ENCODE measurements around the gene ZC3H7B. TPM values are rescaled to one million over a fixed set of nuclear protein-coding genes. Genes with fewer than 3 reads are reported as not detected.
"Not testable (repeated sequence)": the region's sequence is repeated elsewhere in the genome, so short reads cannot be mapped to it uniquely, and the experiment has no call there.

ZC3H7B gene
- total RNA-seq, 1 donor from 2014 or later, result 58.2 TPM

GRCh38 chr22:41257696-41258095 is 43.6 kb upstream of the ZC3H7B start:
- Mint-ChIP-seq H3K4me1 (no peaks in the 10 kb centered on the region), H3K27me3 (no peaks in the 10 kb centered on the region), H3K36me3 (ENCODE audit: low read depth) (peaks cover 89% of the 10 kb centered on the region), H3K27ac (no peak overlapping the region), H3K4me3 (no peak overlapping the region), H3K9me3 (no peaks in the 10 kb centered on the region)
- DNase-seq (no peak), ATAC-seq (ENCODE audit: low read depth) (no peak)
- TF ChIP-seq CTCF (IDR thresholded peaks at IDR 0.05), result no peak
- intact Hi-C loops (cut with micrococcal nuclease), result no loop called here
- POLR2A ChIA-PET, result interaction anchor here (0.6 kb wide), 1 partner anchor 333 kb away, joined by 8 read pairs; no protein-coding TSS in a partner anchor
- CTCF ChIA-PET, result no interaction called here

DNA sequence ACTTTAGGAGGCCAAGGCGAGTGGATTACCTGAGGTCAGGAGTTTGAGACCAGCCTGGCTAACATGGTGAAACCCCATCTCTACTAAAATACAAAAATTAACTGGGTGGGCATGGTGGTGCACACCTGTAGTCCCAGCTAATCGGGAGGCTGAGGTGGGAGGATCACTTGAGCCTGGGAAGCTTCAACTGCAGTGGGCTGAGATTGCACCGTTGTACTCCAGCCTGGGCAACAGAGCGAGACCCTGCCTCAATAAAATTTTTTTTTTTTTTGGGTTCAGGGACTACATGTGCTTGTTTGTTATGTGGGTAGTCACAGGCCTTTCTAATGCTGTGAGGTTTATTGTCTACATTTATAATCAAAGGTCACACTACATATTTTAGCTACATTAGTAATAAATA is 41.6 kb upstream of the ZC3H7B start:
- intact Hi-C loops (cut with micrococcal nuclease); H3K27ac Mint-ChIP-seq; CTCF ChIA-PET; H3K4me1 Mint-ChIP-seq; DNase-seq; H3K9me3 Mint-ChIP-seq; H3K4me3 Mint-ChIP-seq; H3K27me3 Mint-ChIP-seq; ATAC-seq (ENCODE audit: low read depth); POLR2A ChIA-PET: not testable (repeated sequence)
- H3K36me3 Mint-ChIP-seq (ENCODE audit: low read depth), result peaks cover 92% of the 10 kb centered on the region

GRCh38 chr22:41260871-41261270 is 40.5 kb upstream of the ZC3H7B start:
- POLR2A ChIA-PET, result no interaction called here
- Mint-ChIP-seq H3K4me3 (no peak overlapping the region), H3K27me3 (no peaks in the 10 kb centered on the region)

DNA sequence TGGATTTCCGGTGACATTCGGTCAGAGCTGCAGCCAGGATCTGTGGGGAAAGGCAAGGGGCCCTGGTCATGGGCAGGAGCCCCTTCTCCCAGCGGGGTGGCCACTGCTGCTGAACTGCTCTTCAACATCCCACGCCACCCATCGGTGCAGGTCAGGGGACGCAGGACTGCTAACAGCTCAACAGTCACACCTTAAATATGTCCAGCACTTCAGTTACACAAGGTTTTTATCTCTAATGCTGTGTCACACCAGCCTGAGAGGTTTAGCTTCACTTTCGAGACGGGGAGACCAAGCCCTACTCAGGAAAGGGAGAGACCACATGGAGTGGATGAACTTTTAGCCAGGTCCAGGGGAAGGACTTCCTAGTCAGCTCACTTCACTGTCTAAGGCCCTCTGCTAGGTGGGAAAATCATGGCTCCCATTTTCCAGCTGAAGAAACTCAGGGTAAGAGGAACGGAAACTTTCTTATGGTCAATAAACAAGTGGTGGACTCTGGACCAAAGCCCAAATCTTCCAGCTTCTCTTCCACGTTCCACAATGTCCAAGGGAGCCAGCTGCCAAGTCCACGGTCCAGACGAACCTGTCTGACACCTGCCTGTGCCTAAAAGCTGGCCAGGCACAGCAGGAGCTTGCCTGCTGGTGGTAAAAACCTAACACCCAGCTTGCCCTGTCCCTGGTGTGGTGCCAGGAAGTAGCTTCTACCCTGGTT is 39.6 kb upstream of the ZC3H7B start:
- Mint-ChIP-seq H3K4me1 (no peaks in the 10 kb centered on the region), H3K36me3 (ENCODE audit: low read depth) (peaks cover 86% of the 10 kb centered on the region), H3K9me3 (no peaks in the 10 kb centered on the region), H3K27me3 (no peaks in the 10 kb centered on the region), H3K4me3 (no peak overlapping the region), H3K27ac (no peak overlapping the region)
- CTCF ChIA-PET, result no interaction called here
- POLR2A ChIA-PET, result no interaction called here
- ATAC-seq (ENCODE audit: low read depth) (no peak), DNase-seq (no peak)
- TF ChIP-seq CTCF (IDR thresholded peaks at IDR 0.05), result no peak
- intact Hi-C loops (cut with micrococcal nuclease), result no loop called here

More at GRCh38 chr22:41260871-41261270, 40.5 kb upstream of the ZC3H7B start:
- intact Hi-C loops (cut with micrococcal nuclease), result no loop called here
- Mint-ChIP-seq H3K4me1 (no peaks in the 10 kb centered on the region), H3K9me3 (no peaks in the 10 kb centered on the region), H3K27ac (no peak overlapping the region), H3K36me3 (ENCODE audit: low read depth) (peaks cover 88% of the 10 kb centered on the region)
- TF ChIP-seq CTCF (IDR thresholded peaks at IDR 0.05), result no peak
- ATAC-seq (ENCODE audit: low read depth), result no peak
- DNase-seq, result no peak
- CTCF ChIA-PET, result no interaction called here

- Mint-ChIP-seq H3K27me3 (no peaks in the 10 kb centered on the region), H3K27ac (no peak overlapping the region), H3K4me3 (no peak overlapping the region), H3K9me3 (no peaks in the 10 kb centered on the region), H3K4me1 (no peaks in the 10 kb centered on the region), H3K36me3 (ENCODE audit: low read depth) (peaks cover 83% of the 10 kb centered on the region)
- no peak for DNase-seq
- POLR2A ChIA-PET, result no interaction called here
- intact Hi-C loops (cut with micrococcal nuclease), result no loop called here
- ATAC-seq (ENCODE audit: low read depth), result no peak
- no peak for TF ChIP-seq CTCF (IDR thresholded peaks at IDR 0.05)
- CTCF ChIA-PET, result no interaction called here
Measured at GRCh38 chr22:41262250-41262765, 39.0 kb upstream of the ZC3H7B start.
